Activated B cell treated with CpG ODN at 0.5 μM for 24 hours (primary cell): ENCODE measurements around the gene TSTD2. TPM values are rescaled to one million over a fixed set of nuclear protein-coding genes. Genes with fewer than 3 reads are reported as not detected.
"Not testable (repeated sequence)": the region's sequence is repeated elsewhere in the genome, so short reads cannot be mapped to it uniquely, and the experiment has no call there.

Experiments used
- ATAC-seq: fragments of 200-7000 bp; cut with Tn5 transposase; one replicate; pipeline ENCODE4 v1.10.0; 2021; ENCODE audit warnings: low read depth, mild to moderate bottlenecking, moderate library complexity
- CTCF ChIA-PET: fragments of 350-600 bp; sonication (Branson Sonifier 250); formaldehyde crosslinking; loops from one replicate; lab custom pipeline; 2021; ENCODE audit warnings: antibody characterized with exemption; lab: Charles Lee
- POLR2A ChIA-PET: fragments of 350-600 bp; sonication (Branson Sonifier 250); formaldehyde crosslinking; loops from one replicate; lab custom pipeline; 2021; ENCODE audit warnings: antibody characterized with exemption; lab: Charles Lee
- DNase-seq: peaks from one replicate; pipeline ENCODE4 v3.0.0; 2022
- H3K27ac Mint-ChIP-seq: one replicate; pipeline ENCODE4 v1.8.0; 2020; ENCODE audit warnings: mixed read lengths
- H3K27me3 Mint-ChIP-seq: one replicate; pipeline ENCODE4 v1.8.0; 2021; ENCODE audit warnings: mixed read lengths
- H3K36me3 Mint-ChIP-seq: one replicate; pipeline ENCODE4 v1.8.0; 2021; ENCODE audit warnings: low read depth, mixed read lengths
- H3K4me1 Mint-ChIP-seq: one replicate; pipeline ENCODE4 v1.8.0; 2021; ENCODE audit warnings: mixed read lengths
- H3K4me3 Mint-ChIP-seq: one replicate; pipeline ENCODE4 v1.8.0; 2020; ENCODE audit warnings: mild to moderate bottlenecking, mixed read lengths
- H3K9me3 Mint-ChIP-seq: one replicate; pipeline ENCODE4 v1.8.0; 2020; ENCODE audit warnings: mixed read lengths
- intact Hi-C: fragments of 100-400 bp; cut with micrococcal nuclease; formaldehyde crosslinking; loops from one replicate; pipeline ENCODE4 v1.15.1; 2024
- total RNA-seq: library from RNA; stranded (reverse); gene quantifications from 2 replicates; pipeline ENCODE4 v1.2.3, GENCODE V29; 2022
- TF ChIP-seq, protein P1 (sequence below): fragments of 200-600 bp; IDR thresholded peaks from one replicate; pipeline ENCODE4 v1.8.0; 2022; ENCODE audit warnings: antibody characterized with exemption, mild to moderate bottlenecking

Gene TSTD2
- total RNA-seq, 1 donor from 2014 or later, result 21.6 TPM

GRCh38 chr9:97596906-97597305, 36.3 kb downstream of the TSTD2 start:
- ChIA-PET CTCF (interaction anchor here (4.5 kb wide), 1 partner anchor 128 kb away, joined by 71 read pairs; no protein-coding TSS in a partner anchor), POLR2A (interaction anchor here (0.6 kb wide), 1 partner anchor 187 kb away, joined by 4 read pairs; no protein-coding TSS in a partner anchor)
- no peaks in the 10 kb centered on the region for H3K27me3 Mint-ChIP-seq
- TF ChIP-seq, protein P1, sequence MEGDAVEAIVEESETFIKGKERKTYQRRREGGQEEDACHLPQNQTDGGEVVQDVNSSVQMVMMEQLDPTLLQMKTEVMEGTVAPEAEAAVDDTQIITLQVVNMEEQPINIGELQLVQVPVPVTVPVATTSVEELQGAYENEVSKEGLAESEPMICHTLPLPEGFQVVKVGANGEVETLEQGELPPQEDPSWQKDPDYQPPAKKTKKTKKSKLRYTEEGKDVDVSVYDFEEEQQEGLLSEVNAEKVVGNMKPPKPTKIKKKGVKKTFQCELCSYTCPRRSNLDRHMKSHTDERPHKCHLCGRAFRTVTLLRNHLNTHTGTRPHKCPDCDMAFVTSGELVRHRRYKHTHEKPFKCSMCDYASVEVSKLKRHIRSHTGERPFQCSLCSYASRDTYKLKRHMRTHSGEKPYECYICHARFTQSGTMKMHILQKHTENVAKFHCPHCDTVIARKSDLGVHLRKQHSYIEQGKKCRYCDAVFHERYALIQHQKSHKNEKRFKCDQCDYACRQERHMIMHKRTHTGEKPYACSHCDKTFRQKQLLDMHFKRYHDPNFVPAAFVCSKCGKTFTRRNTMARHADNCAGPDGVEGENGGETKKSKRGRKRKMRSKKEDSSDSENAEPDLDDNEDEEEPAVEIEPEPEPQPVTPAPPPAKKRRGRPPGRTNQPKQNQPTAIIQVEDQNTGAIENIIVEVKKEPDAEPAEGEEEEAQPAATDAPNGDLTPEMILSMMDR, result no peak
- intact Hi-C loops, result no loop called here
- no peak for DNase-seq
- H3K27ac Mint-ChIP-seq, result no peak overlapping the region
- no peak overlapping the region for H3K4me3 Mint-ChIP-seq
- H3K36me3 Mint-ChIP-seq, result peaks cover 25% of the 10 kb centered on the region
- no peak for ATAC-seq
- no peaks in the 10 kb centered on the region for H3K9me3 Mint-ChIP-seq
- H3K4me1 Mint-ChIP-seq, result peaks cover 7% of the 10 kb centered on the region

- Mint-ChIP-seq H3K27ac (no peak overlapping the region), H3K36me3 (peaks cover 6% of the 10 kb centered on the region), H3K4me1 (peaks cover 7% of the 10 kb centered on the region), H3K27me3 (peaks cover 2% of the 10 kb centered on the region), H3K4me3 (no peak overlapping the region), H3K9me3 (no peaks in the 10 kb centered on the region)
- DNase-seq, result no peak
- TF ChIP-seq, protein P1, result no peak
- intact Hi-C loops, result no loop called here
- no peak for ATAC-seq
- ChIA-PET POLR2A (no interaction called here), CTCF (interaction anchor here (0.8 to 4.5 kb wide), 4 partner anchors 21 to 737 kb away, joined by 3 to 71 read pairs (median 4); no protein-coding TSS in a partner anchor)
Observed at GRCh38 chr9:97594381-97594921, 38.7 kb downstream of the TSTD2 start.

- Mint-ChIP-seq H3K4me3 (no peak overlapping the region), H3K36me3 (peaks cover 6% of the 10 kb centered on the region), H3K9me3 (no peaks in the 10 kb centered on the region), H3K4me1 (peaks cover 7% of the 10 kb centered on the region), H3K27ac (no peak overlapping the region), H3K27me3 (peaks cover 2% of the 10 kb centered on the region)
- ATAC-seq (no peak), DNase-seq (no peak)
- CTCF ChIA-PET, result interaction anchor here (0.8 to 1.2 kb wide), 3 partner anchors 21 to 737 kb away, joined by 3 to 5 read pairs (median 4); no protein-coding TSS in a partner anchor
- TF ChIP-seq, protein P1, result no peak
- POLR2A ChIA-PET, result no interaction called here
- intact Hi-C loops, result no loop called here
Observed at GRCh38 chr9:97593960-97594359, 39.2 kb downstream of the TSTD2 start.

DNA sequence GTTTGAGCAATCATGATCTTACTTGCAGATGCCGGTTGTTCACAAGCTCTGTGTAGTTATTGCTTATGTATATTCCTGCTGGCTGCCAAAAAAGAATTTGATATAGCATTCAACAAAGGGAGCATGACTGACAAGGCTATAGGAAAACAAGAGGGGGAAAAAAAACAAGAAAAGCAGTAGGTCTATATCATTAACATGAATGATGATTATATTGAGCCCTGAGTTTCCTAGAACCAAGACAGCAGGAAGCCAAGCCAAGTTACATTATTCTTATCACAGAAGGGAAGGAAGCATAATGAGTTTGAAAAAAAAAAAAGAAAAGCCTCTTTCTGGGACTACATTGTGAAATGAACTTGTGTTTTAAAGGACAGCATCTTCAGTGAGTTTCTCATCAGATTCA, 41.0 kb downstream of the TSTD2 start:
- POLR2A ChIA-PET, result no interaction called here
- intact Hi-C loops, result no loop called here
- Mint-ChIP-seq H3K36me3 (peaks cover 5% of the 10 kb centered on the region), H3K4me1 (no peaks in the 10 kb centered on the region), H3K4me3 (no peak overlapping the region), H3K27me3 (peaks cover 2% of the 10 kb centered on the region), H3K9me3 (no peaks in the 10 kb centered on the region), H3K27ac (no peak overlapping the region)
- DNase-seq (no peak), ATAC-seq (no peak)
- CTCF ChIA-PET, result no interaction called here
- TF ChIP-seq, protein P1, result no peak

DNA sequence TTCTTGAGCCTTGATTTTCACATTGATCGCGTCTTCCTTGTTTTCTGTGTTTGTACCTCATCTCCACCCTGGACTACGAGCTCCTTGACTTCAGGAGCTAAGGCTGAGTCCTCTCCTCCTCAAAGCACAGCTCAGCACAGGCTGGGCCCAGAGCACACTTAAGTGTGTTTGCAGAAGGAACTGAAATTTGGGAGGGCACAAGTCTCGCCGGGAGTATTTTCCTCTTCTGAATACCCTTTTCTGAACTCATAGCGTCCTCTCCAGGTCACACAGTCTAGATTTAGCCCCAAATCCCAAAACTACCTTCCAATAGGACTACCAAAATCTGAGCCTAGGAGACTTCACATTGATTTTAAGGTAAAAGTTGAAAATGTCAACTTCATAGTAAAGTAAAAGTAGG, 41.6 kb downstream of the TSTD2 start:
- ATAC-seq, result no peak
- no peaks in the 10 kb centered on the region for H3K4me1 Mint-ChIP-seq
- ChIA-PET CTCF (interaction anchor here (1.0 kb wide), 1 partner anchor 10 kb away, joined by 3 read pairs; no protein-coding TSS in a partner anchor), POLR2A (no interaction called here)
- peaks cover 2% of the 10 kb centered on the region for H3K9me3 Mint-ChIP-seq
- peaks cover 5% of the 10 kb centered on the region for H3K36me3 Mint-ChIP-seq
- TF ChIP-seq, protein P1, result no peak
- no peak overlapping the region for H3K4me3 Mint-ChIP-seq
- intact Hi-C loops, result no loop called here
- H3K27me3 Mint-ChIP-seq, result peaks cover 2% of the 10 kb centered on the region
- no peak for DNase-seq
- H3K27ac Mint-ChIP-seq, result no peak overlapping the region

DNA sequence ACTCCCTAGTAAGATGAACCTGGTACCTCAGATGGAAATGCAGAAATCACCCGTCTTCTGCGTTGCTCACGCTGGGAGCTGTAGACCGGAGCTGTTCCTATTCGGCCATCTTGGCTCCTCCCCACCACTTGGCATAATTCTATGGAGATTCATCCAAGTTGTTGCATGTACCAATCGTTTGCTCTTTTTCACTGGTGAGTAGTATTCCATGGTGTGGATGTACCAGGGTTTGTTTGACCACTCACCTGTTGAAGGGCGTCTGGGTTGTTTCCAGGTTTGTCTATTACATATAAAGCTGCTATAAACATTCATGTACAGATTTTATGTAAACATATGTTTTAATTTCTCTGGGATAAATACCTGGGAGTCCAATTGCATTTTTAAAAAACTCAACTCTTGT, 46.3 kb downstream of the TSTD2 start:
- H3K4me3 Mint-ChIP-seq, POLR2A ChIA-PET, DNase-seq, H3K36me3 Mint-ChIP-seq, ATAC-seq, H3K27me3 Mint-ChIP-seq, intact Hi-C loops, H3K27ac Mint-ChIP-seq, H3K9me3 Mint-ChIP-seq, H3K4me1 Mint-ChIP-seq: not testable (repeated sequence)
- CTCF ChIA-PET, result interaction anchor here (2.1 kb wide), 1 partner anchor 12 kb away, joined by 6 read pairs; no protein-coding TSS in a partner anchor

DNA sequence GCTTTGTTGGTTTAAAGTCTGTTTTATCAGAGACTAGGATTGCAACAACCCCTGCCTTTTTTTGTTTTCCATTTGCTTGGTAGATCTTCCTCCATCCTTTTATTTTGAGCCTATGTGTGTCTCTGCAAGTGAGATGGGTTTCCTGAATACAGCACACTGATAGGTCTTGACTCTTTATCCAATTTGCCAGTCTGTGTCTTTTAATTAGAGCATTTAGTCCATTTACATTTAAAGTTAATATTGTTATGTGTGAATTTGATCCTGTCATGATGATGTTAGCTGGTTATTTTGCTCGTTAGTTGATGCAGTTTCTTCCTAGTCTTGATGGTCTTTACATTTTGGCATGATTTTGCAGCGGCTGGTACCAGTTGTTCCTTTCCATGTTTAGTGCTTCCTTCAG, 48.4 kb downstream of the TSTD2 start:
- H3K4me3 Mint-ChIP-seq, POLR2A ChIA-PET, H3K27ac Mint-ChIP-seq, DNase-seq, intact Hi-C loops, ATAC-seq, H3K9me3 Mint-ChIP-seq, H3K27me3 Mint-ChIP-seq, CTCF ChIA-PET, H3K36me3 Mint-ChIP-seq, H3K4me1 Mint-ChIP-seq: not testable (repeated sequence)

DNA sequence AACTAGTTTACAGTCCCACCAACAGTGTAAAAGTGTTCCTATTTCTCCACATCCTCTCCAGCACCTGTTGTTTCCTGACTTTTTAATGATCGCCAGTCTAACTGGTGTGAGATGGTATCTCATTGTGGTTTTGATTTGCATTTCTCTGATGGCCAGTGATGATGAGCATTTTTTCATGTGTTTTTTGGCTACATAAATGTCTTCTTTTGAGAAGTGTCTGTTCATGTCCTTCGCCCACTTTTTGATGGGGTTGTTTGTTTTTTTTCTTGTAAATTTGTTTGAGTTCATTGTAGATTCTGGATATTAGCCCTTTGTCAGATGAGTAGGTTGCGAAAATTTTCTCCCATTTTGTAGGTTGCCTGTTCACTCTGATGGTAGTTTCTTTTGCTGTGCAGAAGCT, 51.6 kb downstream of the TSTD2 start:
- CTCF ChIA-PET, H3K4me1 Mint-ChIP-seq, ATAC-seq, H3K27ac Mint-ChIP-seq, H3K36me3 Mint-ChIP-seq, H3K27me3 Mint-ChIP-seq, DNase-seq, H3K4me3 Mint-ChIP-seq, H3K9me3 Mint-ChIP-seq, POLR2A ChIA-PET, intact Hi-C loops: not testable (repeated sequence)
